RWPE2 (cell line): Measurements from ENCODE around the gene CEP170B.

Experiments
- ATAC-seq: fragments of 200-7000 bp; cut with Tn5 transposase; 3 replicates; pipeline ENCODE4 v1.9.1; 2021; ENCODE audit warnings: low read depth
- DNase-seq: peaks from one replicate; pipeline ENCODE4 v3.0.0-alpha.2; 2020; ENCODE audit warnings: low spot score
- H3K27ac ChIP-seq: fragments of 450-650 bp; 2 replicates; pipeline ENCODE4 v1.5.1; 2017; ENCODE audit warnings: mild to moderate bottlenecking; ENCODE audit not compliant: poor library complexity, severe bottlenecking
- H3K27me3 ChIP-seq: fragments of 250-450 bp; sonication (Bioruptor Pico); 2 replicates; pipeline ENCODE4 v1.5.1; 2021; ENCODE audit warnings: mild to moderate bottlenecking, moderate library complexity; ENCODE audit not compliant: insufficient read depth, poor library complexity, severe bottlenecking
- H3K36me3 ChIP-seq: fragments of 250-450 bp; sonication (Bioruptor Pico); 2 replicates; pipeline ENCODE4 v1.5.1; 2020; ENCODE audit warnings: low read depth, mild to moderate bottlenecking, moderate library complexity
- H3K4me1 ChIP-seq: fragments of 250-450 bp; sonication (Bioruptor Pico); 2 replicates; pipeline ENCODE4 v1.5.1; 2021; ENCODE audit warnings: mild to moderate bottlenecking, moderate library complexity; ENCODE audit not compliant: insufficient read depth, poor library complexity, severe bottlenecking
- H3K4me3 ChIP-seq: fragments of 250-450 bp; sonication (Bioruptor Pico); 2 replicates; pipeline ENCODE4 v1.5.1; 2021; ENCODE audit warnings: mild to moderate bottlenecking, moderate library complexity; ENCODE audit not compliant: severe bottlenecking
- H3K9me3 ChIP-seq: fragments of 250-450 bp; sonication (Bioruptor Pico); 2 replicates; pipeline ENCODE4 v1.5.1; 2021; ENCODE audit warnings: mild to moderate bottlenecking, moderate library complexity; ENCODE audit not compliant: severe bottlenecking
- CTCF ChIP-seq: fragments of 450-650 bp; IDR thresholded peaks from one replicate; pipeline ENCODE4 v1.5.1; 2017; ENCODE audit warnings: mild to moderate bottlenecking, moderate library complexity; ENCODE audit not compliant: poor library complexity, severe bottlenecking

The CEP170B gene

GRCh38 chr14:104874110-104874531, 9.1 kb downstream of the CEP170B start:
- H3K4me1 ChIP-seq = peaks cover 6% of the 10 kb centered on the region
- peak overlapping the region; percentile 27 for H3K27ac ChIP-seq

GRCh38 chr14:104874571-104875411, 9.7 kb downstream of the CEP170B start:
- Histone ChIP-seq H3K27ac (peak overlapping the region; percentile 27), H3K9me3 (no peaks in the 10 kb centered on the region), H3K27me3 (no peaks in the 10 kb centered on the region), H3K4me1 (peaks cover 6% of the 10 kb centered on the region), H3K4me3 (no peak overlapping the region), H3K36me3 (peaks cover 29% of the 10 kb centered on the region)
- TF ChIP-seq CTCF = no peak
- no peak for DNase-seq
- no peak for ATAC-seq

More at GRCh38 chr14:104874110-104874531, 9.1 kb downstream of the CEP170B start:
- no peak for TF ChIP-seq CTCF
- H3K4me3 ChIP-seq = no peak overlapping the region
- ATAC-seq (no peak), DNase-seq (no peak)
- no peaks in the 10 kb centered on the region for H3K9me3 ChIP-seq
- no peaks in the 10 kb centered on the region for H3K27me3 ChIP-seq
- H3K36me3 ChIP-seq = peaks cover 36% of the 10 kb centered on the region

GRCh38 chr14:104875412-104875751, 10.3 kb downstream of the CEP170B start:
- H3K4me1 ChIP-seq = peaks cover 6% of the 10 kb centered on the region
- no peak overlapping the region for H3K4me3 ChIP-seq
- H3K36me3 ChIP-seq = peaks cover 26% of the 10 kb centered on the region
- no peaks in the 10 kb centered on the region for H3K9me3 ChIP-seq
- no peak for TF ChIP-seq CTCF
- H3K27me3 ChIP-seq = no peaks in the 10 kb centered on the region
- ATAC-seq = no peak
- DNase-seq = no peak
- no peak overlapping the region for H3K27ac ChIP-seq

- ATAC-seq (no peak), DNase-seq (no peak)
- Histone ChIP-seq H3K9me3 (no peaks in the 10 kb centered on the region), H3K27ac (no peak overlapping the region), H3K4me3 (no peak overlapping the region), H3K36me3 (peaks cover 28% of the 10 kb centered on the region), H3K4me1 (peaks cover 6% of the 10 kb centered on the region), H3K27me3 (no peaks in the 10 kb centered on the region)
- TF ChIP-seq CTCF = no peak
Measured at GRCh38 chr14:104875811-104876210, 10.7 kb downstream of the CEP170B start.

GRCh38 chr14:104876251-104876699, 11.2 kb downstream of the CEP170B start:
- ATAC-seq (peak; percentile 37), DNase-seq (no peak)
- no peaks in the 10 kb centered on the region for H3K9me3 ChIP-seq
- no peak for TF ChIP-seq CTCF
- H3K27ac ChIP-seq = no peak overlapping the region
- peaks cover 6% of the 10 kb centered on the region for H3K4me1 ChIP-seq
- H3K36me3 ChIP-seq = peaks cover 29% of the 10 kb centered on the region
- H3K4me3 ChIP-seq = no peak overlapping the region
- H3K27me3 ChIP-seq = no peaks in the 10 kb centered on the region
